Activated CD4-positive, alpha-beta T cell treated with anti-CD3 and anti-CD28 coated beads for 1 hour (primary cell): ENCODE data around the gene ZNF212.
"Not testable (repeated sequence)": the region's sequence is repeated elsewhere in the genome, so short reads cannot be mapped to it uniquely, and the experiment has no call there.

Experiments used
- DNase-seq: peaks from one replicate; pipeline ENCODE4 v3.0.0-alpha.2; 2020

ZNF212 gene

GRCh38 chr7:149220534-149220933 lies 18.9 kb upstream of the ZNF212 start:
- DNase-seq = no peak

- DNase-seq = no peak
These were observed 16.3 kb upstream of the ZNF212 start for GRCh38 chr7:149223176-149223575.

- DNase-seq = no peak
These were observed 15.7 kb upstream of the ZNF212 start for GRCh38 chr7:149223761-149224160.

GRCh38 chr7:149224352-149224751 lies 15.1 kb upstream of the ZNF212 start:
- DNase-seq = no peak

GRCh38 chr7:149225106-149225505 lies 14.3 kb upstream of the ZNF212 start:
- DNase-seq = no peak

GRCh38 chr7:149225656-149226055 lies 13.8 kb upstream of the ZNF212 start:
- no peak for DNase-seq

- DNase-seq = not testable (repeated sequence)
These were observed 13.1 kb upstream of the ZNF212 start for GRCh38 chr7:149226366-149226765.

- DNase-seq = no peak
These were observed 12.5 kb upstream of the ZNF212 start for GRCh38 chr7:149226840-149227494.

GRCh38 chr7:149228831-149229471 lies 10.5 kb upstream of the ZNF212 start:
- no peak for DNase-seq

GRCh38 chr7:149229526-149229925 lies 9.9 kb upstream of the ZNF212 start:
- no peak for DNase-seq

GRCh38 chr7:149232362-149232761 lies 7.1 kb upstream of the ZNF212 start:
- DNase-seq = no peak

GRCh38 chr7:149233655-149234204 lies 5.7 kb upstream of the ZNF212 start:
- DNase-seq = not testable (repeated sequence)

GRCh38 chr7:149237502-149237901 lies 1.9 kb upstream of the ZNF212 start:
- no peak for DNase-seq

- no peak for DNase-seq
These were observed 1.4 kb upstream of the ZNF212 start for GRCh38 chr7:149238051-149238450.

- DNase-seq = no peak
These were observed 1.2 kb downstream of the ZNF212 start for GRCh38 chr7:149240637-149241036.

- DNase-seq = no peak
These were observed 2.2 kb downstream of the ZNF212 start for GRCh38 chr7:149241696-149242095.

- no peak for DNase-seq
These were observed 5.8 kb downstream of the ZNF212 start for GRCh38 chr7:149245244-149245643.

- DNase-seq = no peak
These were observed 6.3 kb downstream of the ZNF212 start for GRCh38 chr7:149245744-149246143.

- DNase-seq = no peak
These were observed 9.3 kb downstream of the ZNF212 start for GRCh38 chr7:149248777-149249176.

- DNase-seq = not testable (repeated sequence)
These were observed 10.7 kb downstream of the ZNF212 start for GRCh38 chr7:149250151-149250550.

- DNase-seq = not testable (repeated sequence)
These were observed 12.1 kb downstream of the ZNF212 start for GRCh38 chr7:149251518-149251917.

- no peak for DNase-seq
These were observed 12.9 kb downstream of the ZNF212 start for GRCh38 chr7:149252378-149252777.

GRCh38 chr7:149253665-149254064 lies 14.2 kb downstream of the ZNF212 start:
- DNase-seq = no peak

- DNase-seq = no peak
These were observed 14.9 kb downstream of the ZNF212 start for GRCh38 chr7:149254181-149254858.
